ENCODE results near the gene DRAP1.
A peak's percentile ranks its signal among the peaks of the same experiment; 100 is the strongest.

DRAP1 gene

GRCh38 chr11:65919141-65919572 lies at the start of gene DRAP1:
Gene DRAP1 (plus strand): TSS chr11:65919426. CDS start chr11:65919502, 76 bp downstream.
- peak; percentile 97 for DNase-seq

GRCh38 chr11:65869643-65870306 lies 49.5 kb upstream of the DRAP1 start:
- no peak for DNase-seq

DNA sequence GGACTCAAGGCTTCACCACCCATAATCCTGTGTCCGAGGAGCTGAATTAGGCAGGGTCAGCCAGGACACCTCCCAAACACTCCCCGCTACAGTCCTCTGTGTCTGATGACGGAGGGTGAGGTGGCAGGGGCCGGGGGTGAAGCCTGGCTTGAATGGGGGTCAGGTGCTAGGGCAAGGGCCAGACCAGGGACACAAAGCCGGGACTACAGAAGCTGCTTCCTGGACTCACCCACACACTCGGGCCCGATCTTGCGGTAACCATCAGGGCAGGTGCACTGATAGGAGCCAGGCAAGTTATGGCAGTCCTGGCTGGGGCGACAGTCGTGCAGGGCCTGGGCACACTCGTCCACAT lies 48.9 kb upstream of the DRAP1 start:
- DNase-seq = no peak

GRCh38 chr11:65870706-65871681 lies 48.2 kb upstream of the DRAP1 start:
- no peak for DNase-seq

DNA sequence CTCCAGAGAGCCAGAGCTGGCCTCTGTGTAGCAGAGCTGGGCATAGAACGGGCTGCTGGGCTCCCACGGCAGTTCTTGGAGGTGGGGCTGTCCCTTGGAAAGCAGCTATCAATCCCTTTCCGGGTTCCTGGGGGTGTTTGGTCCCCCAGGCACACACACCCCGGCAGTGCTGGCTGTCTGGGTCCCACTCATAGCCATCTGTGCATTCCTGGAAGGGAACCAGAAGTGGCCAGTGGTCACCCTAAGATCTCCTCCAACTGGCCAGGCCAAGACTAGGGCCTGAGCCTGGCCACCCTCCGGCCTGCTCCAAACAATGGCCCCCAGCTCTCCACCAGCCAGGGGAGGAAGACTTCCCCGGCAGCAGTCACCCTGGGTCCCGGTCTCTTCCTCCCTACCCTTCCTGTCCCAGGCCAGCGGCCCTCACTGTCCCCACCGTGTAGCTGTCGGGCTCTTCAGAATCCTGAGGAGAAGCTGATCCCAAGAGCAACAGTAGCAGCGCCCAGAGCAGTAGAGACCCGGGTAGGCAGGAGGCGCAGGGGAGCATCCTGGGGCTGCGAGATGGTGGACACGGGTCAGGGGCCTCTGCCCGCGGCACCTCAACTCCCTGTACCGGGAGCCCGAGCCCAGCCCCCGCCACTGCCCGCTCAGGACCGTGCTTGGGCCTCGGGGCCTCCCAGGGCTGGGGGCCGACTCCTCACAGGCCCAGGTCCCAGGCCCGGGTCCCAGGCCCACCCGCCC lies 47.2 kb upstream of the DRAP1 start:
- no peak for DNase-seq

DNA sequence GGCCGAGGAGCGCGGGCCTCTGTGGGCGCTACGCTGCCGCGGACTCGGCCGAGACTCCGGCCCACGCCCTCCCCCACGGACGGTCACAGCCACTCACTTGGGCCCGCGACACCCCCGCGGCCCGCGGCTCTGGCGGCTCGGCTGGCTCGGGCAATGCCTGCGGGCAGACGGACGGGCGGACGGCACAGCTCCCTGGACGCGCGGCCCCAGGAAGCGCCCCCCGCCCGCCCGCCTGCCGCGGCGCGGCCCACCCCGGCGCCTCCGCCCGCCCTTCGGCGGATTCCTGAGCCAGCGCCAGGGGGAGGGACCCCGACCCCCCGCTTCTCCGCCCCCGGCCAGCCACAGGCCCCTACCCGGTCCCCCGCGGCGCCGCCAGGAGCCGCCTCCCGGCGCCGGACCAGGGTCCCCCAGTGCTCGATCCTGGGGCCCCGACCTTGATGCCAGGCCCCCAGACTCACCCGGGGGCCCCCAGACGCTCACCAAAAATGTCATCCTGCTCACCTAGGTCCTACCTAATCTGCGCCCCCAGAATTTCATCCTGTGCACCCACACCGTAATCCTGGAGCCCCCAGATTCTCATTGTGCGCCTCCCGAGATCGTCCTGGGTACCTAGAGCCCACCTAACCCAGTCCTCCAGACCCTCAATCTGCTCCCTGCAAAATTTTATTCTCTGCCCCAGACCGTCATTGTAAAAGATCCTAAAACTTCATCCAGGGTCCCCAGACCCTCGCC lies 46.5 kb upstream of the DRAP1 start, which contains the start of gene EFEMP2:
Gene EFEMP2, minus strand, starts transcription at position 215 of the 732 bp plus-strand sequence. CDS start 446 bp downstream, outside the sequence.
- DNase-seq = no peak

GRCh38 chr11:65873318-65874156 lies 45.7 kb upstream of the DRAP1 start:
- DNase-seq = peak; percentile 95

- no peak for DNase-seq
These were observed 39.6 kb upstream of the DRAP1 start, which contains the start of gene CTSW for GRCh38 chr11:65879617-65880016. Gene CTSW (plus strand): TSS chr11:65879837. CDS start chr11:65879855, 18 bp downstream.

- DNase-seq = no peak
These were observed 39.2 kb upstream of the DRAP1 start for GRCh38 chr11:65880027-65880426.

DNA sequence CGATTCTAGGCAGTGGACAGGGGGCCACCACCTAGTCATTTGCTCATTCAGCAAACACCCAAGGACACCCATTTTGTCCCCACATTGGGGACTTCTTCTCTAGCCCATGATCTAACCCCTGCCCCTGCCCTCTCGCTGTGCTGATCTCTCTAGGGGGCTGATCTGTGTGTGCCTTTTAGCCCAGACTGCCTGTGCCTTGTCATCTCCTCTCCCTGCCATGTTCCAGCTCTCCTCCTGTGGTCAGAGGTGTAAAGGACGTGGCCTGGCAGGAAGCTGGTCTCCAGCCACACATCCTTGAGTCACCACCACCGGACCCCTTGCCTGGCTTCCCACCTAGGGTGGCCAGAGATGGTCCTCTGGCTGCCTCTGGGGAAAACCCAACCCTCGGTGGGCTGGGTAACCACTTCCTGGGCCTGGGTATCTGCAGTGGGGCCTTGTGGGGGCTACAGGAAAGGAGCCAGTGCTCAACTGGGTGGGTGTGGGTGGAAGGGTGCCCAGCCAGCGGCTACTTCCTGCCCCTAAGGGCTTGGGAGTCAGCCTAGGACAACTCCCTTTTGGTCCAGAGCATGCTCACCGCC lies 38.3 kb upstream of the DRAP1 start:
- no peak for DNase-seq

DNA sequence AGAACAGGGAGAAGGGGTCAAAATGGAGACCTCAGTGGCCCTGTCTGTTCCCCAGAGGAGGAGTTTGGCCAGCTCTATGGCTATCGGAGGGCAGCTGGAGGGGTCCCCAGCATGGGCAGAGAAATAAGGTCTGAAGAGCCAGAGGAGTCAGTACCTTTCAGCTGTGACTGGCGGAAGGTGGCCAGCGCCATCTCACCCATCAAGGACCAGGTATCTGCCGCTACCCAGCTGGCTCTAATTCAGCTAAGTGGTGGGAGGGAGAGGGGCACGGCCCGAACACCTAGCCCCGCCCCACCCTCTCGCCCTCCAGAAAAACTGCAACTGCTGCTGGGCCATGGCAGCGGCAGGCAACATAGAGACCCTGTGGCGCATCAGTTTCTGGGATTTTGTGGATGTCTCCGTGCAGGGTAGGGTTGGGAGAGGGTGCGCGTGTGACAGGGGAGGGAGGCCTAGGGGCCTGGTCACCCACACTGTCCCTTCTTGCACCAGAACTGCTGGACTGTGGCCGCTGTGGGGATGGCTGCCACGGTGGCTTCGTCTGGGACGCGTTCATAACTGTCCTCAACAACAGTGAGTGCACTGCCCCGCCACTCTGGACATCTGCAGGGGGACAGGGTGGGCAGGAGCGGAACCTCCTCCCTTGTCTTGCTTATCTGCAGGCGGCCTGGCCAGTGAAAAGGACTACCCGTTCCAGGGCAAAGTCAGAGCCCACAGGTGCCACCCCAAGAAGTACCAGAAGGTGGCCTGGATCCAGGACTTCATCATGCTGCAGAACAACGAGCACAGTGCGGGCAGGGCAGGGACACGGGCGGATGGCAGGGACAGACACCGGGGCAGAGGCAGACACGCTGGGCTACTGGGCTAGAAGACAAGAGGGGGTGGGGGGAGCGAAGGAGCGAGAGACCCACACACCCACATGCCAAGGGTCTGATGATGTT lies 36.8 kb upstream of the DRAP1 start:
- no peak for DNase-seq

DNA sequence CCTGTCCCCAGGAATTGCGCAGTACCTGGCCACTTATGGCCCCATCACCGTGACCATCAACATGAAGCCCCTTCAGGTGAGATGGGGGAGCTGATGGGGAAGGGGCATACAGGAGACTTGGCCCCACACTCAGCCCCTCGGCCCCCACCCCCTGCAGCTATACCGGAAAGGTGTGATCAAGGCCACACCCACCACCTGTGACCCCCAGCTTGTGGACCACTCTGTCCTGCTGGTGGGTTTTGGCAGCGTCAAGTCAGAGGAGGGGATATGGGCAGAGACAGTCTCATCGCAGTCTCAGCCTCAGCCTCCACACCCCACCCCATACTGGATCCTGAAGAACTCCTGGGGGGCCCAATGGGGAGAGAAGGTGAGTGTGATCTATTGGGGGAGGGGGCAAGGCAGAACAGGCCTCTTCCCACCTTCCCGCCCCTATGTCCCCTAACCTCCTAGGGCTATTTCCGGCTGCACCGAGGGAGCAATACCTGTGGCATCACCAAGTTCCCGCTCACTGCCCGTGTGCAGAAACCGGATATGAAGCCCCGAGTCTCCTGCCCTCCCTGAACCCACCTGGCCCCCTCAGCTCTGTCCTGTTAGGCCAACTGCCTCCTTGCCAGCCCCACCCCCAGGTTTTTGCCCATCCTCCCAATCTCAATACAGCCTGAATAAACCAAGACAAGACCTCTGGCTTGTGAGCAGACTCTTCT lies 36.0 kb upstream of the DRAP1 start:
- DNase-seq = no peak

- DNase-seq = no peak
These were observed 35.2 kb upstream of the DRAP1 start for GRCh38 chr11:65883786-65884715.

DNA sequence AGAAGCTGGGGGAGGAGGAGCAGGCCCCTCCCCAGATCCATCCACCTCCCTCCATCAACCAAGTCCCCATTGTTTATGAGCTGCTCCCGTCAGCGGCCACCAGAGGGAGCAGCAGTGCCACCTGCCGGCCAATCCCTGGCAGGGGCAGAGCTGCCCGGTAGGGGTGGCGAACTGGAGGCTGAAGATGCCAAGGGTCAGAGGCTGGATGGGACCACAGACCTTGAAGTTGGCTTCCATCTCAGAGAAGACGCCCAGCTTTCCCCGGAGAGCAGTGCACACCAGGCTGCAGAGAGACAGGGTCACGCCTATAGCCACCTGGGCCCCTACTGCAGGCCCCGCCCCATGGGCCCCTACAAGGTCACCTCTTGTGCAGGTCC lies 34.5 kb upstream of the DRAP1 start:
- DNase-seq = peak; percentile 82

DNA sequence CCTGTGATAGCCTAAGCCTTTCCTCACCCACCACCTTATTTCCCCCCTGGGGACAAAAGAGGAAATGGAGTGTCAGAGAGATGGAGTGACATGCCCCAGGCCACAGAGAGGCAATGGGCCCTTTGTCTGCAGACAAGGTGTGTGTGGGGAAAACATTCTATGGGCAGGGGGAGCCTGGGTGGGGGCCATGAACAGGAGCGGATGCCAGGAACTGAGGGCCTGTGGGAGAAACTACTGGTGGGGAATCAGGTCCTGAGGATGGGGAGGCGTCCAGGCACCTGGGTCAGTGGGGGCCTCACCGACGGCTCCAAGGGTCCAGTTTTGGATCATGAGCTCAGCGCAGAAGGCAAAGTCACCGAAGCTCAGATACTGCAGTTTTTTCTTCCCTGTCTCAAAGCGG lies 34.0 kb upstream of the DRAP1 start:
- DNase-seq = no peak

- no peak for DNase-seq
These were observed 33.3 kb upstream of the DRAP1 start for GRCh38 chr11:65885808-65886536.

Measured in stimulated activated CD4-positive, alpha-beta T cell treated with anti-CD3 and anti-CD28 coated beads, Interleukin-4, amount 100 ng/mL, for 24 hours (primary cell).